Activated T-helper 1 cell treated with anti-CD3 and anti-CD28 coated beads, Interleukin-12 subunit alpha, Interleukin-12 subunit beta, Interleukin-2, Interleukin-4 antibody, amounts not matched to agents 30 ng/mL and 10 ng/mL and 1 ng/mL, durations not matched to agents 14 hours and 24 hours and 36 hours (primary cell): ENCODE data around the gene DGKZ. TPM values are rescaled to one million over a fixed set of nuclear protein-coding genes. Genes with fewer than 3 reads are reported as not detected.
"Not testable (repeated sequence)": the region's sequence is repeated elsewhere in the genome, so short reads cannot be mapped to it uniquely, and the experiment has no call there.

Experiments
- DNase-seq: peaks from one replicate; pipeline ENCODE4 v3.0.0; 2021; ENCODE audit warnings: low spot score
- H3K27ac Mint-ChIP-seq: one replicate; pipeline ENCODE4 v1.8.0; 2021; ENCODE audit warnings: mild to moderate bottlenecking, mixed read lengths
- H3K27me3 Mint-ChIP-seq: one replicate; pipeline ENCODE4 v1.8.0; 2022; ENCODE audit warnings: mild to moderate bottlenecking, moderate library complexity, mixed read lengths; ENCODE audit not compliant: insufficient read depth
- H3K36me3 Mint-ChIP-seq: one replicate; pipeline ENCODE4 v1.8.0; 2021; ENCODE audit warnings: low read depth, mixed read lengths
- H3K4me1 Mint-ChIP-seq: one replicate; pipeline ENCODE4 v1.8.0; 2021; ENCODE audit warnings: low read depth, mixed read lengths
- H3K4me3 Mint-ChIP-seq: one replicate; pipeline ENCODE4 v1.8.0; 2021; ENCODE audit warnings: mild to moderate bottlenecking, moderate library complexity, mixed read lengths
- H3K9me3 Mint-ChIP-seq: one replicate; pipeline ENCODE4 v1.8.0; 2021; ENCODE audit warnings: mixed read lengths
- intact Hi-C: fragments of 100-400 bp; cut with micrococcal nuclease; formaldehyde crosslinking; loops from one replicate; pipeline ENCODE4 v1.15.1; 2024
- total RNA-seq: library from RNA; stranded (reverse); gene quantifications from 2 replicates; pipeline ENCODE4 v1.2.3, GENCODE V29; 2022

The DGKZ gene
- total RNA-seq, 1 donor from 2014 or later: 101 TPM

DNA sequence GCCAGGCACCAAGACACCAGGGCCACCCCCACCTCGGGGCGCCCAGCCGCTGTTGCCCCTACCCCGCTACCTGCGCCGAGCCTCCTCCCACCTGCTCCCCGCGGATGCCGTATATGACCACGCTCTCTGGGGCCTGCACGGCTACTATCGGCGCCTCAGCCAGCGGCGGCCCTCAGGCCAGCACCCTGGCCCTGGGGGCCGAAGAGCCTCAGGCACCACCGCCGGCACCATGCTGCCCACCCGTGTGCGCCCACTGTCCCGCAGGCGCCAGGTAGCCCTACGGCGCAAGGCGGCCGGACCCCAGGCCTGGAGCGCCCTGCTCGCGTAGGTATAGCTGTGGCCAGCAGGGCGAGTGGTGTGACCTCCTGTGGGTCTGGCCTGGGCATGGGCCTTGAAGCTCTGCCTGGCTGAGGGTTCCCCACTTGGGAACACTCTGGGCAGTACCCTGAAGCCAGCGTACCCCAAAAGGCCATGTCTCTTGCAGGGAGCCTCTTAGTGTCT lies 19.4 kb downstream of the DGKZ start:
- no peak overlapping the region for H3K4me3 Mint-ChIP-seq
- intact Hi-C loops: loop anchor here (1.0 to 5.0 kb wide), 3 partner anchors 14 to 129 kb away; partner anchors contain the start of gene MDK
- H3K9me3 Mint-ChIP-seq: no peaks in the 10 kb centered on the region
- H3K36me3 Mint-ChIP-seq: peaks cover 17% of the 10 kb centered on the region
- DNase-seq: no peak
- H3K4me1 Mint-ChIP-seq: peaks cover 21% of the 10 kb centered on the region
- H3K27me3 Mint-ChIP-seq: no peaks in the 10 kb centered on the region
- H3K27ac Mint-ChIP-seq: no peak overlapping the region

DNA sequence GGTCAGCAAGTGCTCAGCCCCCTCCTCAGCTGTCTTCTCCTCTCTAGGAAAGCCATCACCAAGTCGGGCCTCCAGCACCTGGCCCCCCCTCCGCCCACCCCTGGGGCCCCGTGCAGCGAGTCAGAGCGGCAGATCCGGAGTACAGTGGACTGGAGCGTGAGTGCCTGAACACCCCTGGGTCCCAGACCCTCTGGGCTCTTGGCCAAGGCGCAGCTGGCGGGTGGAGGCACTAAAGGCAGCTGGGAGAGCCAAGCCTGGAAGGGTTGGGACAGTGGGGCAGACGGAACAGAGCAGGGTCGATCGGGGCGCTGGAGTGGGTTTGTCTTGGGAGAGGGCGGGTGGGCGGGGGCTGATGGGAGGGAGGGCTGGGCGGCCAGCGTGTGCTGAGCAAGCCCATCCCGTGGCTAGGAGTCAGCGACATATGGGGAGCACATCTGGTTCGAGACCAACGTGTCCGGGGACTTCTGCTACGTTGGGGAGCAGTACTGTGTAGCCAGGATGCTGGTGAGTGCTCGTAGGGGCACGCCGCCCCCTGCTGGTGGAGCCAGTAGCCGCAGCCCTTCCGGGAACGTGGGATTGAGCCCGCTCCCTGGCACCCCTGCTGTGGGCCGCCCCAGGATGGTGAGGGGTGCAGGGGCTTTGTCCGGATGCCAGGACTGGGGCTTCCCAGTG lies 20.1 kb downstream of the DGKZ start:
- Mint-ChIP-seq H3K4me3 (no peak overlapping the region), H3K9me3 (no peaks in the 10 kb centered on the region), H3K27ac (peak overlapping the region; percentile 34), H3K36me3 (peaks cover 17% of the 10 kb centered on the region), H3K27me3 (no peaks in the 10 kb centered on the region), H3K4me1 (peaks cover 18% of the 10 kb centered on the region)
- intact Hi-C loops: loop anchor here (1.0 to 5.0 kb wide), 3 partner anchors 13 to 130 kb away; partner anchors contain the start of gene MDK
- peak; percentile 61 for DNase-seq

DNA sequence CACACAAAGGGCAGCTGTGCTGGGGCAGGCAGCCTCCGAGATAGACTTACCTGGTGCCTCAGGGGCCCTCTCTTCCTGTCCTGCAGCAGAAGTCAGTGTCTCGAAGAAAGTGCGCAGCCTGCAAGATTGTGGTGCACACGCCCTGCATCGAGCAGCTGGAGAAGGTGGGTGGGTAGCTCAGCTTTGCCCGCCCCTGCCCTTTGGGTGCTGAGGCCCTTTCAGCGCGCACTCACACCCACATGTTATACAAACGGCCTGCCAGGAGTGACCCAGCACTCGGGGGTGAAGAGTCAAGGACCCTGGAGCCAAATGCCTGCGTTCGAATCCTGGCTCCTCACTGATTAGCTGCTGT lies 20.6 kb downstream of the DGKZ start:
- Mint-ChIP-seq H3K4me1 (peaks cover 13% of the 10 kb centered on the region), H3K36me3 (peaks cover 17% of the 10 kb centered on the region), H3K4me3 (no peak overlapping the region), H3K9me3 (no peaks in the 10 kb centered on the region), H3K27ac (no peak overlapping the region), H3K27me3 (no peaks in the 10 kb centered on the region)
- intact Hi-C loops: loop anchor here (1.0 to 5.0 kb wide), 3 partner anchors 13 to 131 kb away; partner anchors contain the start of gene MDK
- DNase-seq: no peak

DNA sequence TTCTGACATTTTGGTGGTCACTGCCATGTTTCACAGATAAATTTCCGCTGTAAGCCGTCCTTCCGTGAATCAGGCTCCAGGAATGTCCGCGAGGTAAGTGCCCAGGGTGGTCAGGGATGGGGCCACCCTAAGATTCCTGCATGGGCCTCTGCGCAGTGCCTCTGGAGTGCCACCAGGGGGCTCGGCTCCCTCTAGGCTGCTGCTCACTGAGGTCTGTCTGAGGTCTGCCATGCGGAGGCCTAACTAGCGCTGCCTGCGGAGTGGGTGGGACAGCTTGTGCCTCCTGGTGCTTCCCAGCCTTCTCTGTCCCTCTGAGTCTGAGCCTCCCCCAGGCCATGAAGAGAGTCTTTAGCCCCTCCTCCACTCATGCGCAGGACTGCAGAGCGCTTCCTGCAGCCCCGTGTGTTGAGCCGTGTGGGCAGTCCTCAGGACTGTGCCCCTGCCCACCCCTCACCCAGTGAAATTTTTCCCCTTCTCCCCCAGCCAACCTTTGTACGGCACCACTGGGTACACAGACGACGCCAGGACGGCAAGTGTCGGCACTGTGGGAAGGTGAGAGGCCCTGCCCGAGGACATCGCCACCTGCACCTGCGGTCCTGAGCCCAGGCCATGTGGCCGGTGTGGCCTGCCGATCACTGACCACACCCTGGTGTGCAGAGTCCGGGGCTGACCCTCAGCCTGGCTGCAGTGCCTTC lies 22.3 kb downstream of the DGKZ start:
- H3K27me3 Mint-ChIP-seq: no peaks in the 10 kb centered on the region

DNA sequence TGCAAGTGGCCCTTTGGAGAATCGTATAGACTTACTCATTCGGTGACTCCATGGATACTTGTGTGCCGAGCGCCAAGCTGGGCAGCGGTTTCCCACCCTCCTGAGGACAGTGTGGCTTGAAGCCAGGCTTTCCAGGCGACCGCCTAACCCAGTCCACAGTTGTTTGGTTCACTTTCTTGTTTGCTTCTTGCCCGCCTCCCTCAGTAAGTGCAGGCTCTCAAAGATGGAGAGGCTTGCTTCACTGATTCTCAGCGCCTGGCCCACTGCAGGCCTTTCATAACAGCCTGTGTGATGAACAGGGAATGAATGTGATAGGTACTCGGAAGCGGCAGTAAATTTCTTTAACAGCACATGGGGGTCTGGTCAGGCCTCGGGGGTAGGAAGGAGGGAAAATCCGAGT lies 23.0 kb downstream of the DGKZ start:
- peaks cover 6% of the 10 kb centered on the region for H3K4me1 Mint-ChIP-seq
- H3K4me3 Mint-ChIP-seq: no peak overlapping the region
- intact Hi-C loops: no loop called here
- no peak overlapping the region for H3K27ac Mint-ChIP-seq
- H3K36me3 Mint-ChIP-seq: peaks cover 19% of the 10 kb centered on the region
- no peaks in the 10 kb centered on the region for H3K27me3 Mint-ChIP-seq
- no peak for DNase-seq
- no peaks in the 10 kb centered on the region for H3K9me3 Mint-ChIP-seq

More for the DNA sequence above, 22.3 kb downstream of the DGKZ start:
- Mint-ChIP-seq H3K36me3 (peaks cover 15% of the 10 kb centered on the region), H3K4me1 (peaks cover 12% of the 10 kb centered on the region), H3K9me3 (no peaks in the 10 kb centered on the region), H3K27ac (no peak overlapping the region), H3K4me3 (no peak overlapping the region)
- peak; percentile 37 for DNase-seq
- intact Hi-C loops: loop anchor here (1.0 to 5.0 kb wide), 2 partner anchors 132 to 169 kb away; no protein-coding TSS in a partner anchor

- intact Hi-C loops, H3K4me1 Mint-ChIP-seq, DNase-seq, H3K9me3 Mint-ChIP-seq, H3K27me3 Mint-ChIP-seq, H3K27ac Mint-ChIP-seq, H3K4me3 Mint-ChIP-seq: not testable (repeated sequence)
- H3K36me3 Mint-ChIP-seq: peaks cover 20% of the 10 kb centered on the region
These were observed 24.0 kb downstream of the DGKZ start for GRCh38 chr11:46371262-46371661.

DNA sequence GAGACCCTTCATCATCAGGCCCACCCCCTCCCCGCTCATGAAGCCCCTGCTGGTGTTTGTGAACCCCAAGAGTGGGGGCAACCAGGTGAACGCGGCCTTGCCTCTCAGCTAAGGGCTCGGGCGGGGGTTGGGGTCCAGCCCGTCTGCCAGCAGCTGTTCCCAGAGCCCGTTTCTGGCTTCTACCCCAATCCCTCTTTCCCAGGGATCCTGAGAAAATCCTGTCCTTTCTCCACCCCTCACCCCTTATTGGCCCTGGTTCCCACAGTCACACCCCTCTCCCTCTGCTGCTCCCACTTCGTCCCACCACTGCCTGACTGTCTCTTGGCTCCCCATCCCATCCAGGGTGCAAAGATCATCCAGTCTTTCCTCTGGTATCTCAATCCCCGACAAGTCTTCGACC lies 24.8 kb downstream of the DGKZ start:
- H3K36me3 Mint-ChIP-seq: peaks cover 28% of the 10 kb centered on the region
- H3K27me3 Mint-ChIP-seq: no peaks in the 10 kb centered on the region
- H3K4me1 Mint-ChIP-seq: peaks cover 4% of the 10 kb centered on the region
- H3K9me3 Mint-ChIP-seq: no peaks in the 10 kb centered on the region
- DNase-seq: no peak
- intact Hi-C loops: no loop called here
- no peak overlapping the region for H3K4me3 Mint-ChIP-seq
- no peak overlapping the region for H3K27ac Mint-ChIP-seq

GRCh38 chr11:46372501-46372900 lies 25.2 kb downstream of the DGKZ start:
- H3K4me1 Mint-ChIP-seq, H3K4me3 Mint-ChIP-seq, DNase-seq, H3K27ac Mint-ChIP-seq, H3K9me3 Mint-ChIP-seq, H3K27me3 Mint-ChIP-seq, intact Hi-C loops: not testable (repeated sequence)
- peaks cover 32% of the 10 kb centered on the region for H3K36me3 Mint-ChIP-seq

DNA sequence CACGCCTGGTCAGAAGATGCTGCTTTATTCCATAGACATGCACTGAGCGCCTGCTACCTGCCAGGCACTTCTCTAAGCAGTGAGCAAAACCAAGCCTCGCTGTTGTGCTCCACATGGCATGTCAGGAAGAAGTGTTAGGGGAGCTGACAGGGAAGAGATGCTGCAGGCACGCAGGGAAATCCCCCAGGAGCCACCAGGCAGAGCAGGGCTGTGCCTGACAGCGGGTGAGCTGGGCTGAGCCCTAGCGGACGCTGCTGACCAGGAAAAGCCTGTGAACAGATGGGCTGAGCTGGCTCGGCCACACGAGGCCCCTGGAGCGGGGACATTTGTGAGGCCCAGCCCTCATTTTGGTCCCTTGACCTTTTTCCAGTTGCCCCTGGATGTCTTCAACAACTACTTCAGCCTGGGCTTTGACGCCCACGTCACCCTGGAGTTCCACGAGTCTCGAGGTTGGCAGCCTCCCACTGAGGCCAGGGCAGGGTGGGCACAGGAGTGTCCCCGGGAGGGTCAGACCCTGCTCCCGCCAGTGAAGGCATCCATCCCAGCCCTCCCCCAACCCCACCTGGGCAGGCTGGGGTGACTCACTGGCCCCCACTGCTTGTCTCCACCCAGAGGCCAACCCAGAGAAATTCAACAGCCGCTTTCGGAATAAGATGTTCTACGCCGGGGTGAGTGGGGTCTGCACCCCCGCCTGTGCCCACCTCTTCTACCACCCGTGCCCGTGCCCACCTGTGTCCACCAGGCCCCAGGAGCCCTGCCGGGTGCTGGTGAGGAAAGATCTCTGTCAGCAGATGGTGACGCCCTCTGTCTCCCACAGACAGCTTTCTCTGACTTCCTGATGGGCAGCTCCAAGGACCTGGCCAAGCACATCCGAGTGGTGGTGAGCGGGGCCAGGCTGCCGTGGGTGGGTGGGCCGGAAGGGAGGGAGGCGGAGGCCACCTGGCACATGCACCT lies 26.8 kb downstream of the DGKZ start:
- no peak overlapping the region for H3K4me3 Mint-ChIP-seq
- intact Hi-C loops: no loop called here
- no peak for DNase-seq
- H3K4me1 Mint-ChIP-seq: no peaks in the 10 kb centered on the region
- H3K27ac Mint-ChIP-seq: no peak overlapping the region
- H3K9me3 Mint-ChIP-seq: no peaks in the 10 kb centered on the region
- H3K27me3 Mint-ChIP-seq: no peaks in the 10 kb centered on the region
- H3K36me3 Mint-ChIP-seq: peaks cover 35% of the 10 kb centered on the region

- Mint-ChIP-seq H3K36me3 (peaks cover 30% of the 10 kb centered on the region), H3K27me3 (no peaks in the 10 kb centered on the region), H3K9me3 (no peaks in the 10 kb centered on the region), H3K27ac (no peak overlapping the region), H3K4me1 (no peaks in the 10 kb centered on the region), H3K4me3 (no peak overlapping the region)
- intact Hi-C loops: no loop called here
- no peak for DNase-seq
These were observed 27.6 kb downstream of the DGKZ start for GRCh38 chr11:46374815-46375214.

GRCh38 chr11:46375392-46376101 lies 28.3 kb downstream of the DGKZ start:
- Mint-ChIP-seq H3K4me3 (no peak overlapping the region), H3K27ac (no peak overlapping the region), H3K27me3 (peaks cover 2% of the 10 kb centered on the region), H3K9me3 (no peaks in the 10 kb centered on the region), H3K36me3 (peaks cover 31% of the 10 kb centered on the region), H3K4me1 (no peaks in the 10 kb centered on the region)
- no peak for DNase-seq
- intact Hi-C loops: no loop called here
